ENCODE data around the gene SLC1A3. TPM values are rescaled to one million over a fixed set of nuclear protein-coding genes. Genes with fewer than 3 reads are reported as not detected.
A peak's percentile ranks its signal among the peaks of the same experiment; 100 is the strongest.
"Not testable (repeated sequence)": the region's sequence is repeated elsewhere in the genome, so short reads cannot be mapped to it uniquely, and the experiment has no call there.

The SLC1A3 gene
- total RNA-seq, 1 donor from 2014 or later = 61.1 TPM

DNA sequence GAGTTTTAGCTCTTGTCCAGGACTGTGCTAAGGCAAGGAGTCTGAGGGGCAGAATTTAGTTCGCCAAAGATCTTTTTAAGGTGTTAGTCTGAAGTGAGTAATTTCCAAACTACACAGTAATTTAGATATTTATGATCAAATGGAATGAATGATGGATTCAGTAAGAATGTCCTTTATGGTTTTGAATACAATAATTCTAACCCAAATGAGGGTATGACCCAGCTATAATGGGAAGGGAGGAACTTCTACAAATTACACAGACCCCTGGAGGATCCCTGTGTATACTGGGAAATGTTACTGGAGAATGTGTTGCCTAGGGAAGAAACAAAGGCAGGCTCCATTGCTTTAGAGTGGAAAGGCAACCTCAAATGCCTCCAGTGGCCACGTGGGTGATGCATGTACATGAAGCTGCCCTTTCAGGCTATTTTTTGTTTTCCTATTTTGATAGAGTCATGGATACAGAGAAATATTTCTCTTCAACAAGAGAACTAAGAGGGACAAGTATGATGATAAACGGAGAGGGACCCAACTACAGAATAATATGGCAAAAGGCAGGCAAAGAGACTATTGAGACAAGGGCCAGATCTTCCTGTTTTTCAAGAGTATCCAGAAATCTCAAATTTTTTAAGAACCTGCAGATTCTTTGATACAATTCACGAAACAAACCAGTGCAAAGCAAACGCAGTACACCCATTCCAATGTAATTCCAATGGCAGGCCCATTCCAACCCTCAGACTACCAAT, 25.4 kb downstream of the SLC1A3 start:
- no peak for DNase-seq

DNA sequence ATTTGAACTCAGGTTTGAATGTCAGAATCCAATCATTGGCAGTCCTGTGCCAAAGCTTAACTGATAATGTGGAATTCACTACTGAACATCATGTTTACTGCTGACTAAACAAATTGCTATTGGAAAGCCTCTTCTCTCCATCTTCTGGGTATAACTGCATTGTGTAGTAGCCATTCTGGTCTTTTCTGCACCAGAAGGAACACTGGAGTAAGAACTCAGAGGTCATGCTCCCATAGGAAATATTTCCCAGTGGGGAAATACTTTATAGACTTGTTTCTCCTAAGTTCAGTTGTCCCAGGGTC, 25.9 kb downstream of the SLC1A3 start:
- DNase-seq = no peak

DNA sequence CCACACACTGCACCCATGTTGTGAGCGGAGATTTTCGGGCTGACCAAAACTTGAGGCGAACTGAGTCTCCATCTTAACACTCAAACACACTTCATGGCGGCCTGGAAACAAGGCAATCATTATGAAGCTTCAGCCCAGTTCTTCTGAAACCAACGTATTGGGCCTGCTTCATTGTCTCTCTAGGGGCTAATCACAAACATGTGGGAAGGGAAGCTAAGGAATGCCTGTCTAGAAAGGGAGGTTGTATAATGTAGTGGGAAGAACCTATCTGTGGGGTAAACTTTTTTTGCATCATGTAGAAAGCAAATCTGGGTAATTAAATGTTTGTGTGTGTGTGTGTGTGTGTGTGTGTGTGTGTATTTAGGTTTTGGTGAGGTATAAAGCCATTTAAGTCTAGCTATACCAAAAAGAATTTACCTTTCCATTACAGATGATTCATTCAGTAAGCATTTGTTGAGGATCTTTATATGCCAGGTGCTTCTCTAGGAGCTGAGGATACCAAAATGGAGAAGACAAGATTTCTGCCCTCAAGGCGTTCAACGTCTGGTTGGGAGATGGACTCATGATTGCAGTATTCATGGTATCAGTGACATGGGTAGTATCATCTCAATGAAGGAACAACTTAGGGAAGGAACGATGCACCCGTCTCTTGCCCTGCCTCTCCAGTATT, 29.4 kb downstream of the SLC1A3 start:
- DNase-seq = no peak

DNA sequence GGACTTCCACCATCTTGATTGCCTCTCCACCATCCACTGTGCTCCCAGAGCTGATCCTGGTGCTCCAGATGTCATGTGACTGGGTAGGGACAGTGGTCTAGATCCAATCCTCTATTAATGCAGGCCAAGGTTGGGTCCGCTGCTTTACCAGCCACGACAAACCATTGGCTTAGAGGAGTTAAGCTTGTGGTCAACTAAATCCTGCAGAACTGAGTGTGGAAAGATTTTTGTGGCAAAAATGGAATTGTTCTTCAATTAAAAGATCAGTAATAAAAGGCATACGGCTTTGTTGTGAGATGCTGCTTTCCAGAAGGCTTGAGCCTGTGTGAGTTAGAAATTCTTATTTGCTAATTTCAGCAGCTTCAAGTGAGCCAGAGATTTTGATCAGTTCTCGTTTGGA, 30.7 kb downstream of the SLC1A3 start:
- DNase-seq = no peak

DNA sequence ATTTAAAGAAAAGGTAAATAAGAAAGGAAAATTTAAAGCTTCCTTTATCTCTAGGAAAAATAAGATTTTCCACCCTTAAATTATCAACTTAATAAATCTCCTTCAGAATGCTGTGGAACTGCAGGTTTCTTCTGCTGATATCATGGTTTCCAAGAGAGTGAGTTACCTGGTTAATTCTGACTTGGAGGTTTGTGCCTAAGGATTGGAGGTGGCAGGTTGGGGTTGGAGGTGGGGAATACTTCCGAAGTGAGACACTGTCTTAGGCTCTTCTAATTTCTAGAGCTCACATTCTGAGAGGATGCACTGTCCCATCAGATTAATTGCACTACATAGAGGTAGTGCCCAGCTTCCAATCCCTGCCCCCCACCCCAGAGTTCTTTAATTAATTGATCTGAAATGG, 31.1 kb downstream of the SLC1A3 start:
- no peak for DNase-seq

DNA sequence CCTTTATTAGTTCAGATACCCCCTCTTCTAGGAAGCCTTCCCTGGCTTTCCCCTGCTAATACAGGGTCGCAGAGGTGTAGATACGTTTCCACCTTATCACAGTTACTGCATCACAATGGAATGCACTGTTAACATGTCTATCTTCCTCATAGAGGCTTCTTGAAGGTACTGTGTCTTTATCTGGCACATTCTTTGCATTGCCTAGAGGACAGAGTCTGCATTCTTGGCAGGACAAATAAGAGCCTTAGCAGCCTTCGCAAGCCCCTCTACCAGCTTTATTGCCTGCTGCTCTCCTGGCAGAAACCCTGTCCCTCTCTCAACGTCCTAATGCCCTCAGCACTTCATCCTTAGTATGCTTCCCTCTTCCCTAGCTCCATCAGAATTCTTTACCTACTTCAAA, 31.6 kb downstream of the SLC1A3 start:
- no peak for DNase-seq

DNA sequence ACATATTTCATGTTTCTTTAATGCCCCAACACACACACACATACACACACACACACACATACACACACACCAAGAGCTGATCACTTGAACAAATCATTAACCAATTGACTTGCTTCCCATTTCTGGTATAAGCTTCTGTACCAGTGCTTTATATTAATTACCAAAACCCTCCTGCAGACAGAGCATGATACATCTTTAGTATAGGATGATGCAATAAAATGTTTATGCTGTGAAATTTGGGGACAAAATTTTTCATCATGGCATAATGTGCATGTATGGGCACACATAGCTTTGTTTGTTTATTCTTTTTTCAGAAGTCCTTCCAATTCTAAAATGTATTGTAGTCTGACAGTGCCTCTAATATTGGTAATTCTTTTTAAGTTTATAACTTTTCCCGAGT, 34.5 kb downstream of the SLC1A3 start:
- no peak for DNase-seq

DNA sequence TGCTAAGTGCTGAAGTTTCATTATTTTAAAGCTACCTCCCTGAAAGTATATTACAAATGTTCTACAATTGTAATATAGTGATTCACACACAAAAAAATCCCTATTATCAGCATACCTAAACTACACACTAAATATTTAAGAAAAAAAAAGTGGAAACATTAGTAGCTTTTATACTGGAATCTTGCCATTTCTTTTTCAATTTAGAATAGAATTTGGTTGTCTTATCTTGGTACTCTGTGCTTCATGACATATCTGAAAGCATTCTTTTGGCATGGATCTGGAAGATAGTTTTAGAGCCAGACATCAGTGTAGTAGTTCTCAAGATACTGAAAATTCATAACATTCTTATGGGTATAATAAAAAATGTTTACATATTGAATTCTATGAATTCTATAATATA, 35.0 kb downstream of the SLC1A3 start:
- DNase-seq = no peak

DNA sequence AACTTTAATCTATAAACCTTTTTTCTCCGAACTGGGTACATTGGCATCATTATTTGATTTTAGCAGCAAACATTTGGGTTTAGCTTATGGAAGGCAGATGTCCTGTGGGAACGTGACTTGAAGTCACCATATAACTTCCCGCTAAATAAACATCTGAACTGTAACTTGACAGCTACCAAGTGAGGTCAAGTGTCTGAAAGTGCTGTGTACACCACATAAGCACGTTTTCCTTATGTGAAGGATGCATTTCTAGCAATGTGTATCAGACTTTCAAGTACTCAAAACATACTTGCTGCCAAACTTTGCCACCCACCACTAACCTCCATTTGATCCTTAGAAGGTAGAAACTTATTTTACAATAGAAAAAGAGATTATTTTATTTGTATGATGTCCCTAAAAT, 35.7 kb downstream of the SLC1A3 start:
- no peak for DNase-seq

DNA sequence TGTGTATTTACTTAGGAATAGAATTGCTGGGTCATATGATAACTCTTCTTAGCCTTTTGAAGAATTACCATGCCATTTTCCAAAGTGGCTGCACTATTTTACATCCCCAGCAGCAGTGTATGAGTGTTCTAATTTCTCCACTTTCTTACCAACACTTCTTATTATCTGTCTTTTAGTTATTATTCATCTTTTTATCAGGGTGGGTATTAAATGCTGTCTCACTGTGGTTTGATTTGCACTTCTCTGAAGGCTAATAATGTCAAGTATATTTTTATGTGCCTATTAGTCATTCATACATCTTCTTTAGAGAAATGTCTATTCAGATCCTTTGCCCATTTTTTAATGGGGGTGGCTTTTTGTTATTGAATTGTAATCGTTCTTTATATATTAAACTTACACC, 36.8 kb downstream of the SLC1A3 start:
- DNase-seq = no peak

DNA sequence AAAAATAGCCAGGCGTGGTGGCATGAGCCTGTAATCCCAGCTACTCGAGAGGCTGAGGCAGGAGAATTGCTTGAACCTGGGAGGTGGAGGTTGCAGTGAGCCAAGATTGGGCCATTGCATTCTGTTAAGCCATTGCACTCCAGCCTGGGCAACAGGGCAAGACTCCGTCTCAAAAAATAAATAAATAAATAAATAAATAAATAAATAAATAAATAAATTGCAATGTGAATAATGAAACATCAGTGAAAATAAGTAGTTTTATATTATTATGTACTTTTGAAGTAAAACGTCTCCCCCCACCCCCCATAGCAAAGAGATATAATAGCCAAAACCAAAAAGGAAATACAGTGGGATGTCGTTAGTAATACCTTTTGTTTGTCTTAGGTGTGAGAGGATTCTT, 37.4 kb downstream of the SLC1A3 start:
- DNase-seq = not testable (repeated sequence)

DNA sequence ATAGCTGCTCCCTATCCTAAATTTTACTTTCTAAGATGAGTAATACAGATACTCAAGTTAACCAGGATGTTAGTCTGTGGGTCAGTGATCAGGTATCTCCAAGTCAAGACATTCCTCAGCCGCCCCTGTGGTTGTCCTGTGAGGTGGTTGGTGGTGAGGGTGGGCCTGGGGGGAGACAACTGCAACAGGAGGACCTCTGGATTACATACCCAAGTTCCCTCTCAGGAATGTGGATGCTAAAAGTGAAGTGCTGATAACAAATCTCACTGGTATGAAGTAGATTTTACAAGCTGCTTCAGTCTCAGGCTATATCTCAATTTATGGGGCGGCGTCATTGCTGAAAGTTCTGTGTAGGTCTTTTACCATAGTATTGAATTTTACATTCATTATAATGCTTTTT, 38.3 kb downstream of the SLC1A3 start:
- no peak for DNase-seq

DNA sequence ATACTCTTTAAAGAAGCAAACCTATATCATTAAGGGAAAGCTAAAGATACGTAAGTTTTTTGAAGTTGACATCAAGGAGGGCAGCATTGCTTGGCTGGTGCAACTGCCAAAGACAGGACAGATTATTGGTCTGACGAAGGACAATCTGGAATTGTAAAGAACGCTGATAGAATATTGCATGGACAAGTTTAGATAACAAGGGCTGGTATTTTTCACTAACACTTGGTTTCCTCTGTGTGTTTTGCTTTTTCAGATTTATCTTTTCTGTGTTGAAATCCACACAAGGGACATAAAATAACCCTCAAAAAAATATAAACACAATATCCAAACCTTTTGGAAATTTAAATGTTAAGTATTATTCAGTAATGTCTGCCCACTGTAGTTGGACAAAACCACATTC, 39.7 kb downstream of the SLC1A3 start:
- DNase-seq = no peak

DNA sequence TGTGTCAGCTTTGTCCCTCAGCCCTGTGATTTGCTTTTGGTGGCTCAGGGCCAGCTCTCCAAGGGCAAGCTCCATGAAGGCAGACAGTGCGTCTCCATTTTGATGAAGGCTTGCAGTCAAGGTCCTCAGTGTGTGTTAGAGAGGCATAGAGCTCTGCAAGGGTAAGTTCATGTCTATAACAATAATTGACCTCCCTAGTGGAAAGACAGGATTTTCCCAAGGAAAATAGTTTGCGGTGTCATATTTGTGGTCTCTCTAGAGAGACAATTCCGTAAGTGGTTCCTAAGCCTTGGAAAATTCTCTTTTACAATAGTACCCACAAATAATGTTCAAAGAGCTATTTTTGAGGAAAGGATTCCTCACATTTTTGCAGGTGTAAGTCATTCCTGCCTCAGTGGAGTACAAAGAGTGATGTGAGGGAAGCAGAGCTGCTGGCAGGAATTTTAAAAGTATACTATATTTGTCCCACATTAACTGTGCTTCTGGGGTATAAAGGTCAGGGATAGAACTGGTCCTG, 40.2 kb downstream of the SLC1A3 start:
- DNase-seq = no peak

DNA sequence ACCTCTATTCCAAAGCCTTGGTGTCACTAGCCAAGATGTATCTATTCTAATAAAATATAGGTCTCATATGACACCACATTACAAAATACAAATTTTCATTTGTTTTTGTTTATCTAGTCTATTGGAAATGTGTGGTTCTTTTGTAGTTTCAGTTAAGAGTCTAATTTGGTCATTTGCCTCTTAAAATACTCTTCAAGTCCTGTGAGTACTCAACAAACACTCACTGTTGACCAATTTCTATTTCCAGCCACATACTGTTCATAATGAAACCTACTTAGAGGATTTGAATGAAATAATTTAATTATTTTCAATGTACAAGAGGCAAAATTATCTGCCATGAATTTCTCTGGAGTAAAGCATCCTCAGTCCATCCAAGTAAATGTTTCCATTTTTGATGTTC, 40.6 kb downstream of the SLC1A3 start:
- no peak for DNase-seq

DNA sequence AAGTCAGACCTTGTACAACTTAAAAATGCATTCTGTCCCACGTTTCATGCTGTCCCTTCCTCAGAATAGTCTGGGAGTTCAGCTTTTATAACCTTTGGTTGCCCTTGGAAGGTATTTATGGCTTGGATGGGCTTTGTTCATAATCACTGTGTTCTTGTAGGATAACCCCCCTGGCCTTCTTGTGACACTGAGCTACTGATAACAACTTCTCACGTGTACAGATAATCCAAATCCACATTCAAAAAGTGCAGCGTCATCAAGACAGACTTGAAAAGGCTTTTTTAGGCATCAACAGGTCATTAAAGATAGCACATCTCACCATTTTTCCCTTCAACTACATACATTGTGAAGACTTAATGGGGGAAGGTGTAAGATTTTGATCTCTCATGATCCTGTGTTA, 42.0 kb downstream of the SLC1A3 start:
- DNase-seq = no peak

DNA sequence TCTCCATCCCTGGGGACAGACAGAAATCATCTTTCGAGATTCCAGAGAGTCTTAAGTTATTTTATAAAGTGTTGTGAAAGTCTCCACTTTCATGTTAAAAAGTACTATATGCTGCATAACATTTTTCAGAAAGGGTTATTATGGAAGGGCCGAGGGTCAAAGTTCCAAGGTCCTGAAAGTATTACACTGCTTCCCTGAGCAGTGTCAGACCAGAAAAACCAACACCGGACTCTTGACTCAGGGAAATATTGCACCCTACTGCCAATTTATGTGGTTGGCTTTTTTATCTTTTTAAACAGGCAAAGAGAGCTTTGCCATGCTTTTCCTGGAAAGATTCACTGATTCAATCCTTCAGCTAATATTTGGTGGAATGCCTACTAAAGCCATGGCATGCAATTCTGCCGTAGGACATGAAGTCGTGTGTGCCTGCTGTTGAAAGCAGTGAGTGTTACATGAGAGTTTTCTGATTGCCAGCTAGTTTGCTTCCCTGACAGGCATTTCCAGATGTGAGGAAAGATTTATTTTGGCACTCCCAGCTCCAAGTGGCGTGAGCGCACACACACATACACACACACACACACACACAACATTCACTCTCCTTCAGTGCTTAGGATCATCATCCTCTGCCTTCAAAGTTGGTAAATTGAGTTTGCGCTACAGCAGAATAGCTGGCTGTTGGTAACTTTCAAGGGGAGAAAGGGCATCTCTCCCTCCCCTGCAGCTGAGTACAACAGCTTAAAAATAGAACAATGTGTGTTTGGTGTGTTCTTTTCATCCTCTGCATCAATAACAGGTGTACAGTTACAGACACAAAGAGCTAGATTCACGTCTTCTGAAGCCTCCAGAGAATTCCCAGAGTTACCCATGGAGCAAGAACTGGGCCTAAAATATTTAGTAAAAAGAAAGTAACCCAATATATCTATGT, 45.6 kb downstream of the SLC1A3 start:
- DNase-seq = peak; percentile 72

DNA sequence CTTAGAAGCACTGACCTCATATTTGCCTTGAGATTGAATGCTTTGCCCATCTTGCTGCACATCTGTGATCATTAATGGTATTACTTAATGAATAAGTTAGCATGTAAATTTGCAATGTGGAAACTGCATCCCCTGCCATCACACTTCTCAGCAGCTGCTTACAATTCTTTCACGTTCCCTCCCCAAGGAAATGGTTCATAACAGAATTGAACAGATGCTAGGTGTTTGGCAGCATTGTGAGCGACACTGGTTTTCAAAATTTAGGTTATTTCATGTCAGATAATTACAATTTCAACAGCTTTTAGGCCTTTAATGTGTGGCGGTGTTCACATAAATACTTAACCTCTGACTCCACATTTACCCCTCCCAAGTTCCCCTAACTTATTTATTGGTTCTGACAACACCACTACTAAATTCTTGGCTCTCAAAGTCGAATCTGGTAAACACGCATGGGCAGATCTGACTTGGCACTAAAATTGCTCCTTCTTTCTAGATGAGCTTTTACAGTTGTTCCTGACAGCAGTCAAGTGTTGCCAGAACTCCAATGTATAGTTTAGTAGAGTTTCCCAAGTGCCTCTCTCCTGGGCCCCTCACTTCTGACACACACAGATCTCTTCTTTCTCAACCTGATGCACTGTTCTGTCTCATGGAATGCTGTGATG, 46.8 kb downstream of the SLC1A3 start:
- peak; percentile 98 for DNase-seq

DNA sequence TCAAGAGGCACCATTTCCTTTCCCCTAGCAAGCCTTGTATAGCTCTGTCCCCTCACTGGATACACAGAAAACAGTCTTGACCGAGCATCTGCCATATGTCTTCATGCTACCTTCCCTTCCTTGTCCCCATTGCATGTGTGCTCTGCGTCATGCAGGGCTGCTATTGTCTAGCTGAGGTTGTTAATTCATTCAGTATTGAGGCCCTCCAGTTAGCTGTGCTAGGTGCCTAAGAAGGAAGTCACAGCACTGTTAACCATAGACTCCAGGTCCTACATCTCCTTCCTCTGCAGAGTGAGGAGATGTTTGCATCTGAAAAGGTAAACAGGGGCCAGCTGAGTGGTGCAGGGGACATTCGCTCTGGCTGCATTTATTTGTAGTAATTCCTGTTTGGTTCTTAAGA, 48.2 kb downstream of the SLC1A3 start:
- DNase-seq = no peak

DNA sequence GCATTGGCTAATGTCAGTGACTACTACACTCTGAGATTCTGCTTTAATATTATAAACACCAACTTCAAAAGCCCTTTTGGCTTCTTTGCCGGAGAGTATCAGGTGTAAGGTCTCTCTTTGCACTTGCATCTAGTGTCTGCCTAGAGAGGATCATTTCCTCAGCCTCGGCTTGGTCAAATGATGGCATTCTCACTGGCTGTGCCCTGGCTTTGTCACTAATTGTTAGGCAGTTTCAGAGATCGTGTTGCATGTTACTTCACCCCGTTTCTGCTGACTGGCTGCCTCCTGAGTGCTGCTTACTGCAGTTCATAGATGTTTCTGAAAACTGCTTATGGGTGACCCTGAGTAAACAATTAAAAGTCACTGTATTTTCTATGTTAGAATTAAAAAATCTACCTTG, 48.8 kb downstream of the SLC1A3 start:
- DNase-seq = no peak

DNA sequence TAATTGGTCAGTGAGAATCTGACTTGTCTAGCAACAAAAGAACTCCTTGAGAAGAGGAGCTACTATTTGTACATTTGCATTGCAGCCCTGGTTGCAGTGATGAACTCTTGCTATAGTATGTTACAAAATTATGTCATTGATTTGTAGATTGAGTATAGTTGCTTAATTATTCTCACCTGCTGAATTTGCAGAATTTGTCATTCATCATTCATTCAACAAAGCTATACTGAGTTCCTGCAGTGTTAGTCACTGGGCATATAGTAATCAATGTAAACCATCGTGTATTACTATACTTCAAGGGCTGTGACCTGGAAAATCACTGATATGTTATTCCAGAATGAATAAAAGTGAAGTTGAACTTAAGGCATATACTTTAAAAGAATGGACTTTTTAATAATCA, 50.1 kb downstream of the SLC1A3 start:
- no peak for DNase-seq

DNA sequence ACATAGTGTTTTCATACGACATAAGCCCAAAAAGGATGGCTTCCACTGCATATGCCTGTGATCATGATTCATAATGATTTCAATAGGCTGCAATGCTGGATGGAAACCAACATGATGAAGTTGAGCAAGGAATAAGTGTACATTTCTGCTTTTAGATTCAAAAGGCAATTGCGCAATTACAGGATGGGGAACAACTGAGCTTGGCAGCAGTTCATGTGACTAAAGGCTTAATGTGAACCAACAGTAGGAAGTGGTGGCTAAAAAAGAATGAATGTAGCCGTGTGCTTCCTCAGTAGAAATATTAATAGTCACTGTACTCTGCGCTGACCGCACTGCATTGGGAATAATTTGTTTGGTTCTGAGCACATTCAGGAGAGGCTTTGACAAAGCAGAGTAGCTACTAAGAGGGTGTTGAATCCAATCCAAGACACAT, 51.2 kb downstream of the SLC1A3 start:
- peak; percentile 99 for DNase-seq

Data from skin of body (tissue), 2 donors.